ENCODE results near the gene RASGRP2.

Gene RASGRP2

GRCh38 chr11:64755681-64756361 is 11.9 kb upstream of the RASGRP2 start:
- DNase-seq: no peak

DNA sequence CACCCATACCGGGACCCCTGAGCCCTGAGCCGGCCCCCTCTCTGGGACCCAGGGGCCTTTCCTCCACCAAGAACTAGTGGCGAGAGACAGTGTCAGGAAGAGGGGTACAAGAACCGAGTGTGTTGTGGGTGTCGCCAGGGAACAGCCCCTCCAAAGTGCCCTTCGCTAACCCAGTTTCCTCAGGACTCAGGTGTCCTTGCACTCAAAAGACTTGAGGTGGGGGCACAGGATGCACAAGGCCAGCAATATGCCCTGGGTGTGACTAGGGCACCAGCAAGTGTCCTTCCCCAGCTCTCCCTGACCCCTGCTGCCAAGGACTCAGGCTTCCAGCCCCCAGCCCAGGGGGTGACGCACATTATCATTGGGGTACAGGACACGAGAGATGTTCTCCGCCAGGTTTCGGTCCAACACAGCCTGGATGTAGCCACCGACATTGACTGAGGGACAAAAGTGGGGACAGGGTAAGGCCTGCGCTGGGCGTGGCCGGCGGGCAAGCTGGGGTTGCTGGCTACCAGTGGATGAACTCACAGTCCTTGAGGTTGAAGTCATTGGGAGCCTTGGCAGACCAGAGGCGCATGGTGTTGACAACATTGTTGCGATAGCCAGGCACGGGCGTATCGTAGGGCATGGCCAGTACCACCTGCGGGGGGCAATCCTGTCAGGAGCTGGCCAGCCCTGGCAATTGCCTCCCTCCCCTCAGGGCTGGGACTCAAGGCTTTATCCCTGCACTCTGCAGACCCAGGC is 11.1 kb upstream of the RASGRP2 start:
- no peak for DNase-seq

GRCh38 chr11:64754124-64754918 is 10.4 kb upstream of the RASGRP2 start:
- no peak for DNase-seq

DNA sequence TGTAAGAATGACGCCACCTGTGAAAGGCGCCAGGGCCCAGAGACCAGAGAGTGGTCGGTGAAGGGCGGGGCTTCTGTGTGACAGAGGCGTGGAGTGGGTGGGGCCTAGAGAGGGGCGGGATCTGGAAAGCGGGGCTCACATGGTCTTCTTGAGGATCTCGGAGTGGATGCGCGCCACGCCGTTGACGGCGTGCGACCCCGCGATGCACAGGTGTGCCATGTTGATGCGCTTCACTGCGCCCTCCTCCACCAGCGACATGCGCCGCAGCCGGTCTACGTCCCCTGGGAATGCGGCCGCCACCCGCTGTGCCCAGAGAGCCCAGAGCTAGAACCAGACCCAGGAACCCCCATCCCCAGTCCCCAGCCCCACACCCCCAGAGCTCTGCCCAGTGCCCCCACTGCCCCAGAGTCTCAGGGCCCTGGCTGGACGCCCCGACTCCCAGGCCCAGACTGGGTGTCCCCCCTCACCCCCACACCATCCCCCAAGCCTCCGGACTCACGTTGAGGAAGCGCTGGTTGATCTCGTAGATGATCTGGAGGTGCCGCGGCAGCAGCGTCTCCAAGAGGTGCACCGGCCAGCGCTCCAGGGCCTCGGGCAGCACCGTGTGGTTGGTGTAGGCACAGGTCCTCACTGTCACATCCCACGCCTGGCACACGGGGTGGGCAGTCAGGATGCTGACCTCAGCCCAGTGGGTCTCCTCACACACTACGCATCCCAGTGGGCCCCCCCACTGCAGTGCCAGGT is 9.6 kb upstream of the RASGRP2 start:
- DNase-seq: no peak

GRCh38 chr11:64753019-64753379 is 9.1 kb upstream of the RASGRP2 start:
- no peak for DNase-seq

DNA sequence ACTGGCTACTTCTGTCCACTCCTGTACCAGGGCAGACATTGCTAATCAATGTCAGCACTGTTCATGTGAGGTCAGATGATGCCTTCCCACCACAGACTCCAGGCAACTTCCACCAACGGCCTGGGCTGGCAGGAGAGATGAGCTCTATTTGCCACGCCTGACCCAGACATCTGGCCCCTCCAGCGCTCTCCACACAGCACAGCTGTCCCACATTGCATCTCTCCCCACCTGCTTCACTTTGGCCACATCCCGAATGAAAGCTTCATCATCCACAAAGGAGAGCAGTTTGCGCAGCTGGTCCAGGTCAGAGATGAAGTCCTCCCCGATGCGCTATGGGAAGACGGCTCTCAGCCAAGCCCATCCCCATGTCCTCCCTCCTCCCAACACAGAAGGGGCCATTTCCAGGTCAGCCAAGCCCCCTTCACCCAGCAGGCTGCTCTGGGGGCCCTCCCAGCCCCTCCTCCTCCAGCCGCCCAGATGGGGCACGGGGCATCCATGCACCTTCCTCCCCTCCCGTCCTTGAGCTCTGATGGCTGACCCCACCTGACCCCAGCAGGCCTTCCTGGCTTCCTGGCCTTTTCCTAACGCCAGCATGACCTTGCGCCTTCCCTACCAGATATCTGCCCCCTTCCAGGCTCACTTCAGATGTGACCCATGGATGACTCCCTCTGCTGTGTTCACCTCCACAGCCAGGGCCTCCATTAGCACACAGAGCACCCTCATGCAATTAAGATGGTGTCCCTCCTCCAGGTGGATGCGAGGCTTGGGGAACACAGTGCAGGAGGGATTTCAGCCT is 8.4 kb upstream of the RASGRP2 start:
- no peak for DNase-seq

GRCh38 chr11:64751580-64751979 is 7.6 kb upstream of the RASGRP2 start:
- no peak for DNase-seq

DNA sequence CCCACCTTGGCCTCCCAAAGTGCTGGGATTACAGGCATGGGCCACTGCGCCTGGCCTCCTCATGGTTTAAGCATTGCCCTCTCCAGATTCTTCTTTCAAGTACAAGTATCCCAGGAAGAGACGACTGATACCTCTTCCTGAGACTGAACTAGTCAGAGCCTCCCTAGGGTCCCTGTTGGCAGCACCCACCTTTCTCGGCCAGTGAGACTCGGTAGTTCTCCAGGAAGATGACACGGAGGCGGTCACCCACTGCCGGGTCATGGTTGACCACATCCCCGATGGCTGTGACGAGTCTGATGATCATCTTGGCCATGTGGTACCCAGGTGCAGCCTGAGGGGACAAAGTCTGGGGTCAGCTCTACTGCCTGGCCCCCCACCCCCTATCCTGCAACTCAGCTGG is 7.2 kb upstream of the RASGRP2 start:
- no peak for DNase-seq

- peak in 1 of 2 donors; percentile 48 for DNase-seq
Measured at GRCh38 chr11:64750361-64751054, 6.6 kb upstream of the RASGRP2 start.

- no peak for DNase-seq
Measured at GRCh38 chr11:64747961-64748665, 4.2 kb upstream of the RASGRP2 start.

- no peak for DNase-seq
Measured at GRCh38 chr11:64746486-64746885, 2.5 kb upstream of the RASGRP2 start.

DNA sequence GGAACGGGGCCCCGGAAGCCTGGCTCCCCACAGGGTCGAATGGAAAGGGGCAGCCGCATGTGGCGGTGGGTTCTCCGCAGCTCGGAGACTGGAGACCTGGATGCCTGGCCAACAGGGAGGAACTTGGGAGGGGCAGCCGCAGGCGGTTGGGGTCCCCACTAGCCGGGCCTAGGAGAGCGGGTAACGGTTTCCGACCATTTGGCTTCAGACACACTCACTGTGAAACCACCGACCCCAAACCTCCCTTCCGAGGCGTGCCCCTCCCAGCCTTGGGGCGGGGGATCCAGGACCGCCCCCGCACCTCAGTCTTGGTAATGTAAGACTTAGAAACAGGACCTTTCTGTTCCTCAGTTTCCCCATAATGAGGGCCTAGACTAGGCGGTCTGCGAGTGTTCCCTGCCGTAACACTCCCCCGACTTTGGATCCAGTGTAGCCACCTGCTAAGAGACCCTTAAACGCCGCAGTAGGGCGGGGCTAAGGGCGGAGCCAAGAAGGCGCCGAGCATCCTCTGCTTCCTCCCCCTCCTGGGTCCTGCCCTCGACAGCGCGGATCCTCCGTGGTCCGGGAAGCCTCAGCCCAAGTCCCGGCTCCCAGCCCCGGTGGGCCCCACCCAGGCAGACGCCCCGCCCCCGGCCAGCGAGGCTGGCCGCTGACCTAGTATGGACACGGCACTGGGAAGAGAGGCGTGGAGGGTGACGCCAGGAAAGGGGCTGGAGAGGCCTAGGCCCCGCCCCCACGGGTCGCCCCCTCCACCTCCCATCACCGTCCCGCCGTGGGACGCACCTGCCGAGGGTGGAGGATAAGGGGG is 1.8 kb upstream of the RASGRP2 start:
- peak; percentile 79 to 85 for DNase-seq

- peak; percentile 89 to 90 for DNase-seq
Measured at GRCh38 chr11:64745189-64745520, 1.2 kb upstream of the RASGRP2 start.

- DNase-seq: peak in 1 of 2 donors; percentile 56
Measured at GRCh38 chr11:64744544-64745188, 724 bp upstream of the RASGRP2 start.

- peak; percentile 68 to 79 for DNase-seq
Measured at GRCh38 chr11:64742889-64743590, 902 bp downstream of the RASGRP2 start.

DNA sequence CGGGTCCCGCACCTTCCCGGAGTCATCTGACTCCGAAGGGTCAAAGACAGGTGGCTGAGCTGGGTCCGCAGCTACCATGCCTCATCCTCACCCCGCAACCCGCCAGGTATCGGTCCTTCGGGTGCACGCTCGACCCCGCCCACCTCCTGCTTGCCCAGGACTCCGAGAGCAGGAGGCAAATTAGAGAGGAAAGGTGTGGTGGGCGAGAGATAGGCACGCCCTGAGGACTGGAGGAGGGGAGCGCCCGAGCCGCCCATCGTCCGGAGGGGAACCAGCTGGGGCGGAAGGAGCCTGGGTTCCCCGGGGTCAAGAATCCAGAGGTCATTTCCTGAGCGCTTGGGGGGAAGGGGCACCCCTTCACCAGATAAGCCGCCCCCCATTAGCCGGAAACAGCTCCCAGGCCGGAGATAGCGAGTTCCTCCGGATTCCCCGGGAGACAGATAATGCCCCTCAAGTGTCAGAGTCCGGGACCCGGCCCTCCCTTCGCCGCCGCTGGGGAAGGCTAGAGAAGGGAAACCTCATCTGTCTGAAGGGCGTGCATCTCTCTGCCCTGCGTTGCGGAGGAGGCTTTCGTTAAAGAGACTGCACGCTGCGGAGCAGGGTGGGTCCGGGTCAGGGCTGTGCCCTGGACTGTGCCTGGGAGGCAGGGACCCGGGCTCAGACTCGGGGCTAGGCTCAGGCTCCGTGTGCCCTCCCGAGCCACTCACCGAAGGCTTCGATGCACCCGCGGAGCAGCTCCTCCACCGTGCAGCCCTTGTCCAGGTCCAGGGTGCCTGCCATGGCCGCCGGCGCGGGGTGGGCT is 1.7 kb downstream of the RASGRP2 start:
- no peak for DNase-seq

GRCh38 chr11:64741375-64742086 is 2.4 kb downstream of the RASGRP2 start:
- no peak for DNase-seq
